ENCODE data around the gene CHRNB2.

Gene CHRNB2

GRCh38 chr1:154575147-154575927 lies 7.8 kb downstream of the CHRNB2 start:
- no peak for DNase-seq (ENCODE audit: extremely low read depth, low read depth)
- no peak for TF ChIP-seq CTCF (IDR thresholded peaks at IDR 0.05; ENCODE audit: low read depth, low read length)

GRCh38 chr1:154575951-154576566 lies 8.5 kb downstream of the CHRNB2 start:
- no peak for TF ChIP-seq CTCF (IDR thresholded peaks at IDR 0.05; ENCODE audit: low read depth, low read length)

GRCh38 chr1:154577346-154578057 lies 9.9 kb downstream of the CHRNB2 start:
- no peak for DNase-seq (ENCODE audit: extremely low read depth, low read depth)
- TF ChIP-seq CTCF (IDR thresholded peaks at IDR 0.05; ENCODE audit: low read depth, low read length) = no peak

More at GRCh38 chr1:154575951-154576566, 8.5 kb downstream of the CHRNB2 start:
- DNase-seq (ENCODE audit: extremely low read depth, low read depth) = no peak

- no peak for DNase-seq (ENCODE audit: extremely low read depth, low read depth)
Observed at GRCh38 chr1:154578058-154578418, 10.5 kb downstream of the CHRNB2 start.

GRCh38 chr1:154579374-154579773 lies 11.8 kb downstream of the CHRNB2 start:
- TF ChIP-seq CTCF (IDR thresholded peaks at IDR 0.05; ENCODE audit: low read depth, low read length) = no peak
- no peak for DNase-seq (ENCODE audit: extremely low read depth, low read depth)

More at GRCh38 chr1:154578058-154578418, 10.5 kb downstream of the CHRNB2 start:
- TF ChIP-seq CTCF (IDR thresholded peaks at IDR 0.05; ENCODE audit: low read depth, low read length) = no peak

GRCh38 chr1:154581766-154582165 lies 14.2 kb downstream of the CHRNB2 start:
- DNase-seq (ENCODE audit: extremely low read depth, low read depth) = no peak
- no peak for TF ChIP-seq CTCF (IDR thresholded peaks at IDR 0.05; ENCODE audit: low read depth, low read length)

GRCh38 chr1:154582885-154583284 lies 15.3 kb downstream of the CHRNB2 start:
- TF ChIP-seq CTCF (IDR thresholded peaks at IDR 0.05; ENCODE audit: low read depth, low read length) = no peak
- no peak for DNase-seq (ENCODE audit: extremely low read depth, low read depth)
